Endothelial cell (in vitro differentiated cells): Measurements from ENCODE around the gene TCHHL1. TPM values are rescaled to one million over a fixed set of nuclear protein-coding genes. Genes with fewer than 3 reads are reported as not detected.
A peak's percentile ranks its signal among the peaks of the same experiment; 100 is the strongest.

Source experiments
- DNase-seq: peaks from one replicate; pipeline ENCODE4 v3.0.0; 2021; ENCODE audit warnings: low spot score
- H3K27ac Mint-ChIP-seq: one replicate; pipeline ENCODE4 v1.8.0; 2021; ENCODE audit warnings: mixed read lengths, inconsistent platforms; ENCODE audit not compliant: unreplicated experiment
- H3K27me3 Mint-ChIP-seq: one replicate; pipeline ENCODE4 v1.8.0; 2021; ENCODE audit warnings: mild to moderate bottlenecking, moderate library complexity, mixed read lengths, inconsistent platforms; ENCODE audit not compliant: unreplicated experiment
- H3K36me3 Mint-ChIP-seq: one replicate; pipeline ENCODE4 v1.8.0; 2021; ENCODE audit warnings: mild to moderate bottlenecking, low read depth, mixed read lengths, inconsistent platforms; ENCODE audit not compliant: unreplicated experiment
- H3K4me1 Mint-ChIP-seq: one replicate; pipeline ENCODE4 v1.8.0; 2021; ENCODE audit warnings: mild to moderate bottlenecking, mixed read lengths, inconsistent platforms; ENCODE audit not compliant: unreplicated experiment
- H3K4me3 Mint-ChIP-seq: one replicate; pipeline ENCODE4 v1.8.0; 2021; ENCODE audit warnings: mild to moderate bottlenecking, mixed read lengths, inconsistent platforms; ENCODE audit not compliant: unreplicated experiment
- H3K9me3 Mint-ChIP-seq: one replicate; pipeline ENCODE4 v1.8.0; 2021; ENCODE audit warnings: mixed read lengths, inconsistent platforms; ENCODE audit not compliant: unreplicated experiment
- CTCF ChIP-seq: fragments of 200-600 bp; sonication (generic); IDR thresholded peaks from one replicate; pipeline ENCODE4 v1.5.0; 2021; ENCODE audit warnings: antibody characterized with exemption; ENCODE audit not compliant: unreplicated experiment
- total RNA-seq: library from RNA; stranded (reverse); fragmentation: NEBNext Ultra II Directional; extraction: Animal tissue kit (Norgen Biotek cat#: 25700); gene quantifications from one replicate; pipeline ENCODE4 v1.2.1, GENCODE V29; 2021; ENCODE audit not compliant: unreplicated experiment

TCHHL1 gene
- total RNA-seq, 1 donor from 2014 or later = not detected

GRCh38 chr1:152107984-152108881, 19.4 kb upstream of the TCHHL1 start:
- Mint-ChIP-seq H3K27me3 (peaks cover 11% of the 10 kb centered on the region), H3K4me3 (peak overlapping the region; percentile 90), H3K4me1 (peaks cover 10% of the 10 kb centered on the region), H3K36me3 (peaks cover 13% of the 10 kb centered on the region), H3K9me3 (peaks cover 8% of the 10 kb centered on the region), H3K27ac (peak overlapping the region; percentile 93)
- TF ChIP-seq CTCF = no peak
- peak; percentile 59 for DNase-seq

GRCh38 chr1:152107031-152107983, 18.4 kb upstream of the TCHHL1 start:
- peaks cover 8% of the 10 kb centered on the region for H3K9me3 Mint-ChIP-seq
- no peak for DNase-seq
- H3K4me3 Mint-ChIP-seq = peak overlapping the region; percentile 90

GRCh38 chr1:152104854-152105253, 16.0 kb upstream of the TCHHL1 start:
- TF ChIP-seq CTCF = no peak

More at GRCh38 chr1:152107031-152107983, 18.4 kb upstream of the TCHHL1 start:
- no peak for TF ChIP-seq CTCF
- peaks cover 11% of the 10 kb centered on the region for H3K27me3 Mint-ChIP-seq
- H3K27ac Mint-ChIP-seq = peak overlapping the region; percentile 93
- peaks cover 13% of the 10 kb centered on the region for H3K36me3 Mint-ChIP-seq
- peaks cover 10% of the 10 kb centered on the region for H3K4me1 Mint-ChIP-seq

GRCh38 chr1:152096931-152097330, 8.1 kb upstream of the TCHHL1 start:
- no peak for TF ChIP-seq CTCF
- Mint-ChIP-seq H3K27me3 (peaks cover 2% of the 10 kb centered on the region), H3K27ac (no peak overlapping the region), H3K36me3 (no peaks in the 10 kb centered on the region), H3K9me3 (no peaks in the 10 kb centered on the region), H3K4me3 (no peak overlapping the region), H3K4me1 (peaks cover 4% of the 10 kb centered on the region)
- DNase-seq = no peak

More at GRCh38 chr1:152104854-152105253, 16.0 kb upstream of the TCHHL1 start:
- H3K27ac Mint-ChIP-seq = no peak overlapping the region
- peaks cover 14% of the 10 kb centered on the region for H3K4me1 Mint-ChIP-seq
- H3K27me3 Mint-ChIP-seq = peaks cover 11% of the 10 kb centered on the region
- no peak for DNase-seq
- H3K36me3 Mint-ChIP-seq = peaks cover 13% of the 10 kb centered on the region
- H3K9me3 Mint-ChIP-seq = peaks cover 8% of the 10 kb centered on the region
- no peak overlapping the region for H3K4me3 Mint-ChIP-seq
